SK-N-SH treated with all-trans-retinoic acid at 6 μM for 48 hours (cell line): ENCODE measurements around the gene CRYAB.

Source experiments
- ARNTL ChIP-seq: fragments of 450-650 bp; formaldehyde crosslinking; IDR thresholded peaks from 2 replicates; pipeline ENCODE4 v1.5.0; 2020; ENCODE audit warnings: low read depth, mild to moderate bottlenecking, moderate library complexity, borderline replicate concordance
- BACH2 ChIP-seq: fragments of 250-450 bp; sonication (Bioruptor Pico); IDR thresholded peaks from 2 replicates; pipeline ENCODE4 v1.9.0; 2021; ENCODE audit warnings: mild to moderate bottlenecking, borderline replicate concordance
- CSDC2 ChIP-seq: fragments of 250-450 bp; sonication (Bioruptor Pico); IDR thresholded peaks from 2 replicates; pipeline ENCODE4 v1.5.0; 2020; ENCODE audit warnings: mild to moderate bottlenecking, moderate library complexity
- GLIS3 ChIP-seq: fragments of 250-450 bp; sonication (Bioruptor Pico); IDR thresholded peaks from 2 replicates; pipeline ENCODE4 v1.5.0; 2020; ENCODE audit warnings: mild to moderate bottlenecking, moderate library complexity
- RARB ChIP-seq: fragments of 250-450 bp; sonication (Bioruptor Pico); IDR thresholded peaks from 2 replicates; pipeline ENCODE4 v1.8.0; 2021; ENCODE audit warnings: mild to moderate bottlenecking, moderate library complexity
- TOX ChIP-seq: fragments of 250-450 bp; sonication (Bioruptor Pico); IDR thresholded peaks from 2 replicates; pipeline ENCODE4 v1.8.0; 2021; ENCODE audit warnings: mild to moderate bottlenecking, moderate library complexity, borderline replicate concordance
- ZFP3 ChIP-seq: fragments of 250-450 bp; sonication (Bioruptor Pico); IDR thresholded peaks from 2 replicates; pipeline ENCODE4 v1.5.0; 2020; ENCODE audit warnings: mild to moderate bottlenecking, moderate library complexity
- ZFP30 ChIP-seq: fragments of 450-650 bp; formaldehyde crosslinking; IDR thresholded peaks from 2 replicates; pipeline ENCODE4 v1.5.0; 2022; ENCODE audit warnings: mild to moderate bottlenecking, moderate library complexity
- ZNF70 ChIP-seq: fragments of 450-650 bp; formaldehyde crosslinking; IDR thresholded peaks from 2 replicates; pipeline ENCODE4 v1.5.0; 2020; ENCODE audit warnings: mild to moderate bottlenecking, moderate library complexity
- ZNF8 ChIP-seq: fragments of 450-650 bp; formaldehyde crosslinking; IDR thresholded peaks from 2 replicates; pipeline ENCODE4 v1.5.0; 2020; ENCODE audit warnings: mild to moderate bottlenecking, moderate library complexity
- TF ChIP-seq, protein P1 (sequence below): fragments of 250-450 bp; sonication (Bioruptor Pico); IDR thresholded peaks from 2 replicates; pipeline ENCODE4 v1.8.0; 2020; ENCODE audit warnings: mild to moderate bottlenecking, moderate library complexity, borderline replicate concordance
- TF ChIP-seq, protein P2 (sequence below): fragments of 250-450 bp; sonication (Bioruptor Pico); IDR thresholded peaks from 2 replicates; pipeline ENCODE4 v1.8.0; 2021; ENCODE audit warnings: low read depth, mild to moderate bottlenecking, moderate library complexity, borderline replicate concordance
- TF ChIP-seq, protein P3 (sequence below): fragments of 250-450 bp; sonication (Bioruptor Pico); IDR thresholded peaks from 2 replicates; pipeline ENCODE4 v1.5.1; 2020; ENCODE audit warnings: low read depth, mild to moderate bottlenecking, moderate library complexity

DNA sequence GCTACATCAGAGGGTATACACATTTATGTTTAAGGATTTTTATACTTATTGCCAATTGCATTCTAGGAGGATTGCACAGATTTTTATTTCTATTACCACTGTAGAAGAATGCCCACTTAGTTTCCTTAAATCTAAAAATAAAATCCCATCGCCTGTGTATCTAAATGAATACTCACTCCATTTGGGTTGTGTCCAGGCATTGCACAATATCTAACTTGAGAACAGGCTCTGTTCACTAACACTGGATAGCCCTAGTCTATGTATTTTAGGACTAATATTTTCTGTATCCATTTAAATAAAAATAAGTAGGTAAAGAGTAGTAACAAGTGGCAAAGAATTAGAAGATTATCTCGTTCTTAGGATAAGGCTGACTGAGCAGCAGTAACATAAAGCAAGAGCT, 11.2 kb upstream of the CRYAB start:
- TF ChIP-seq, protein P1, sequence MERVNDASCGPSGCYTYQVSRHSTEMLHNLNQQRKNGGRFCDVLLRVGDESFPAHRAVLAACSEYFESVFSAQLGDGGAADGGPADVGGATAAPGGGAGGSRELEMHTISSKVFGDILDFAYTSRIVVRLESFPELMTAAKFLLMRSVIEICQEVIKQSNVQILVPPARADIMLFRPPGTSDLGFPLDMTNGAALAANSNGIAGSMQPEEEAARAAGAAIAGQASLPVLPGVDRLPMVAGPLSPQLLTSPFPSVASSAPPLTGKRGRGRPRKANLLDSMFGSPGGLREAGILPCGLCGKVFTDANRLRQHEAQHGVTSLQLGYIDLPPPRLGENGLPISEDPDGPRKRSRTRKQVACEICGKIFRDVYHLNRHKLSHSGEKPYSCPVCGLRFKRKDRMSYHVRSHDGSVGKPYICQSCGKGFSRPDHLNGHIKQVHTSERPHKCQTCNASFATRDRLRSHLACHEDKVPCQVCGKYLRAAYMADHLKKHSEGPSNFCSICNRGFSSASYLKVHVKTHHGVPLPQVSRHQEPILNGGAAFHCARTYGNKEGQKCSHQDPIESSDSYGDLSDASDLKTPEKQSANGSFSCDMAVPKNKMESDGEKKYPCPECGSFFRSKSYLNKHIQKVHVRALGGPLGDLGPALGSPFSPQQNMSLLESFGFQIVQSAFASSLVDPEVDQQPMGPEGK (CRISPR knock-in tag): no peak
- no peak for TF ChIP-seq ZFP3 (CRISPR knock-in tag)
- no peak for TF ChIP-seq RARB
- no peak for TF ChIP-seq ZFP30 (CRISPR knock-in tag)
- no peak for TF ChIP-seq ARNTL (CRISPR knock-in tag)
- TF ChIP-seq BACH2 (CRISPR knock-in tag): no peak
- TF ChIP-seq, protein P2, sequence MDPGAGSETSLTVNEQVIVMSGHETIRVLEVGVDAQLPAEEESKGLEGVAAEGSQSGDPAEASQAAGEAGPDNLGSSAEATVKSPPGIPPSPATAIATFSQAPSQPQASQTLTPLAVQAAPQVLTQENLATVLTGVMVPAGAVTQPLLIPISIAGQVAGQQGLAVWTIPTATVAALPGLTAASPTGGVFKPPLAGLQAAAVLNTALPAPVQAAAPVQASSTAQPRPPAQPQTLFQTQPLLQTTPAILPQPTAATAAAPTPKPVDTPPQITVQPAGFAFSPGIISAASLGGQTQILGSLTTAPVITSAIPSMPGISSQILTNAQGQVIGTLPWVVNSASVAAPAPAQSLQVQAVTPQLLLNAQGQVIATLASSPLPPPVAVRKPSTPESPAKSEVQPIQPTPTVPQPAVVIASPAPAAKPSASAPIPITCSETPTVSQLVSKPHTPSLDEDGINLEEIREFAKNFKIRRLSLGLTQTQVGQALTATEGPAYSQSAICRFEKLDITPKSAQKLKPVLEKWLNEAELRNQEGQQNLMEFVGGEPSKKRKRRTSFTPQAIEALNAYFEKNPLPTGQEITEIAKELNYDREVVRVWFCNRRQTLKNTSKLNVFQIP (CRISPR knock-in tag): no peak
- no peak for TF ChIP-seq TOX (CRISPR knock-in tag)
- no peak for TF ChIP-seq ZNF8 (CRISPR knock-in tag)
- no peak for TF ChIP-seq ZNF70 (CRISPR knock-in tag)
- TF ChIP-seq GLIS3 (CRISPR knock-in tag): no peak
- TF ChIP-seq CSDC2 (CRISPR knock-in tag): no peak
- TF ChIP-seq, protein P3, sequence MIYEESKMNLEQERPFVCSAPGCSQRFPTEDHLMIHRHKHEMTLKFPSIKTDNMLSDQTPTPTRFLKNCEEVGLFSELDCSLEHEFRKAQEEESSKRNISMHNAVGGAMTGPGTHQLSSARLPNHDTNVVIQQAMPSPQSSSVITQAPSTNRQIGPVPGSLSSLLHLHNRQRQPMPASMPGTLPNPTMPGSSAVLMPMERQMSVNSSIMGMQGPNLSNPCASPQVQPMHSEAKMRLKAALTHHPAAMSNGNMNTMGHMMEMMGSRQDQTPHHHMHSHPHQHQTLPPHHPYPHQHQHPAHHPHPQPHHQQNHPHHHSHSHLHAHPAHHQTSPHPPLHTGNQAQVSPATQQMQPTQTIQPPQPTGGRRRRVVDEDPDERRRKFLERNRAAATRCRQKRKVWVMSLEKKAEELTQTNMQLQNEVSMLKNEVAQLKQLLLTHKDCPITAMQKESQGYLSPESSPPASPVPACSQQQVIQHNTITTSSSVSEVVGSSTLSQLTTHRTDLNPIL (CRISPR knock-in tag): no peak
